ENCODE results near the gene GRIA2.

The GRIA2 gene

GRCh38 chr4:157223456-157223855, 2.9 kb downstream of the GRIA2 start:
- DNase-seq (ENCODE audit: low read depth, low spot score) = no peak
- Histone ChIP-seq H3K4me1 (ENCODE audit: insufficient read depth, insufficient read length) (no peaks in the 10 kb centered on the region), H3K4me3 (ENCODE audit: insufficient read length, low read depth) (no peak overlapping the region), H3K9me3 (ENCODE audit: insufficient read depth, low read length) (no peaks in the 10 kb centered on the region), H3K36me3 (ENCODE audit: insufficient read depth, insufficient read length, low read length) (no peaks in the 10 kb centered on the region), H3K9ac (ENCODE audit: insufficient read length, low read depth) (no peak overlapping the region), H3K27me3 (ENCODE audit: insufficient read depth, insufficient read length) (peaks cover 47% of the 10 kb centered on the region)
- TF ChIP-seq ZNF274 (IDR thresholded peaks at IDR 0.05; ENCODE audit: low read depth, low read length) = no peak
- no peak for TF ChIP-seq YY1 (IDR thresholded peaks at IDR 0.05; ENCODE audit: insufficient read depth, insufficient read length)
- no peak for TF ChIP-seq SUZ12 (IDR thresholded peaks at IDR 0.05; ENCODE audit: extremely low read depth, insufficient read depth, insufficient read length)

- TF ChIP-seq SUZ12 (IDR thresholded peaks at IDR 0.05; ENCODE audit: extremely low read depth, insufficient read depth, insufficient read length) (no peak), ZNF274 (IDR thresholded peaks at IDR 0.05; ENCODE audit: low read depth, low read length) (no peak), YY1 (IDR thresholded peaks at IDR 0.05; ENCODE audit: insufficient read depth, insufficient read length) (no peak)
- no peak overlapping the region for H3K9ac ChIP-seq (ENCODE audit: insufficient read length, low read depth)
- no peak overlapping the region for H3K4me3 ChIP-seq (ENCODE audit: insufficient read length, low read depth)
- DNase-seq (ENCODE audit: low read depth, low spot score) = no peak
- no peaks in the 10 kb centered on the region for H3K36me3 ChIP-seq (ENCODE audit: insufficient read depth, insufficient read length, low read length)
- no peaks in the 10 kb centered on the region for H3K9me3 ChIP-seq (ENCODE audit: insufficient read depth, low read length)
- H3K27me3 ChIP-seq (ENCODE audit: insufficient read depth, insufficient read length) = peaks cover 34% of the 10 kb centered on the region
- no peaks in the 10 kb centered on the region for H3K4me1 ChIP-seq (ENCODE audit: insufficient read depth, insufficient read length)
These were observed 4.6 kb downstream of the GRIA2 start for GRCh38 chr4:157225096-157225495.

- Histone ChIP-seq H3K4me3 (ENCODE audit: insufficient read length, low read depth) (no peak overlapping the region), H3K36me3 (ENCODE audit: insufficient read depth, insufficient read length, low read length) (no peaks in the 10 kb centered on the region), H3K9me3 (ENCODE audit: insufficient read depth, low read length) (no peaks in the 10 kb centered on the region), H3K4me1 (ENCODE audit: insufficient read depth, insufficient read length) (no peaks in the 10 kb centered on the region), H3K9ac (ENCODE audit: insufficient read length, low read depth) (no peak overlapping the region), H3K27me3 (ENCODE audit: insufficient read depth, insufficient read length) (peaks cover 25% of the 10 kb centered on the region)
- DNase-seq (ENCODE audit: low read depth, low spot score) = no peak
- no peak for TF ChIP-seq SUZ12 (IDR thresholded peaks at IDR 0.05; ENCODE audit: extremely low read depth, insufficient read depth, insufficient read length)
- no peak for TF ChIP-seq ZNF274 (IDR thresholded peaks at IDR 0.05; ENCODE audit: low read depth, low read length)
- no peak for TF ChIP-seq YY1 (IDR thresholded peaks at IDR 0.05; ENCODE audit: insufficient read depth, insufficient read length)
These were observed 5.5 kb downstream of the GRIA2 start for GRCh38 chr4:157226035-157226434.

- Histone ChIP-seq H3K9ac (ENCODE audit: insufficient read length, low read depth) (no peak overlapping the region), H3K9me3 (ENCODE audit: insufficient read depth, low read length) (no peaks in the 10 kb centered on the region), H3K4me3 (ENCODE audit: insufficient read length, low read depth) (no peak overlapping the region), H3K4me1 (ENCODE audit: insufficient read depth, insufficient read length) (no peaks in the 10 kb centered on the region), H3K27me3 (ENCODE audit: insufficient read depth, insufficient read length) (peaks cover 19% of the 10 kb centered on the region), H3K36me3 (ENCODE audit: insufficient read depth, insufficient read length, low read length) (no peaks in the 10 kb centered on the region)
- no peak for TF ChIP-seq SUZ12 (IDR thresholded peaks at IDR 0.05; ENCODE audit: extremely low read depth, insufficient read depth, insufficient read length)
- no peak for TF ChIP-seq ZNF274 (IDR thresholded peaks at IDR 0.05; ENCODE audit: low read depth, low read length)
- TF ChIP-seq YY1 (IDR thresholded peaks at IDR 0.05; ENCODE audit: insufficient read depth, insufficient read length) = no peak
- no peak for DNase-seq (ENCODE audit: low read depth, low spot score)
These were observed 6.1 kb downstream of the GRIA2 start for GRCh38 chr4:157226601-157227000.

GRCh38 chr4:157231525-157231924, 11.0 kb downstream of the GRIA2 start:
- Histone ChIP-seq H3K4me1 (ENCODE audit: insufficient read depth, insufficient read length) (no peaks in the 10 kb centered on the region), H3K9me3 (ENCODE audit: insufficient read depth, low read length) (no peaks in the 10 kb centered on the region), H3K9ac (ENCODE audit: insufficient read length, low read depth) (no peak overlapping the region), H3K4me3 (ENCODE audit: insufficient read length, low read depth) (no peak overlapping the region), H3K27me3 (ENCODE audit: insufficient read depth, insufficient read length) (no peaks in the 10 kb centered on the region), H3K36me3 (ENCODE audit: insufficient read depth, insufficient read length, low read length) (no peaks in the 10 kb centered on the region)
- TF ChIP-seq ZNF274 (IDR thresholded peaks at IDR 0.05; ENCODE audit: low read depth, low read length) = no peak
- TF ChIP-seq SUZ12 (IDR thresholded peaks at IDR 0.05; ENCODE audit: extremely low read depth, insufficient read depth, insufficient read length) = no peak
- TF ChIP-seq YY1 (IDR thresholded peaks at IDR 0.05; ENCODE audit: insufficient read depth, insufficient read length) = no peak
- DNase-seq (ENCODE audit: low read depth, low spot score) = no peak

- no peaks in the 10 kb centered on the region for H3K4me1 ChIP-seq (ENCODE audit: insufficient read depth, insufficient read length)
- TF ChIP-seq SUZ12 (IDR thresholded peaks at IDR 0.05; ENCODE audit: extremely low read depth, insufficient read depth, insufficient read length) = no peak
- no peak overlapping the region for H3K9ac ChIP-seq (ENCODE audit: insufficient read length, low read depth)
- H3K27me3 ChIP-seq (ENCODE audit: insufficient read depth, insufficient read length) = no peaks in the 10 kb centered on the region
- no peak overlapping the region for H3K4me3 ChIP-seq (ENCODE audit: insufficient read length, low read depth)
- no peaks in the 10 kb centered on the region for H3K36me3 ChIP-seq (ENCODE audit: insufficient read depth, insufficient read length, low read length)
- H3K9me3 ChIP-seq (ENCODE audit: insufficient read depth, low read length) = no peaks in the 10 kb centered on the region
- no peak for DNase-seq (ENCODE audit: low read depth, low spot score)
These were observed 22.3 kb downstream of the GRIA2 start for GRCh38 chr4:157242871-157243270.

- H3K27me3 ChIP-seq (ENCODE audit: insufficient read depth, insufficient read length) = no peaks in the 10 kb centered on the region
- H3K9ac ChIP-seq (ENCODE audit: insufficient read length, low read depth) = no peak overlapping the region
- H3K4me3 ChIP-seq (ENCODE audit: insufficient read length, low read depth) = no peak overlapping the region
- TF ChIP-seq ZNF274 (IDR thresholded peaks at IDR 0.05; ENCODE audit: low read depth, low read length) (no peak), YY1 (IDR thresholded peaks at IDR 0.05; ENCODE audit: insufficient read depth, insufficient read length) (no peak)
- H3K4me1 ChIP-seq (ENCODE audit: insufficient read depth, insufficient read length) = no peaks in the 10 kb centered on the region
- no peak for DNase-seq (ENCODE audit: low read depth, low spot score)
- H3K36me3 ChIP-seq (ENCODE audit: insufficient read depth, insufficient read length, low read length) = no peaks in the 10 kb centered on the region
- H3K9me3 ChIP-seq (ENCODE audit: insufficient read depth, low read length) = no peaks in the 10 kb centered on the region
These were observed 23.8 kb downstream of the GRIA2 start for GRCh38 chr4:157244348-157244747.

GRCh38 chr4:157245351-157245750, 24.8 kb downstream of the GRIA2 start:
- Histone ChIP-seq H3K9me3 (ENCODE audit: insufficient read depth, low read length) (no peaks in the 10 kb centered on the region), H3K4me3 (ENCODE audit: insufficient read length, low read depth) (no peak overlapping the region), H3K9ac (ENCODE audit: insufficient read length, low read depth) (no peak overlapping the region), H3K27me3 (ENCODE audit: insufficient read depth, insufficient read length) (no peaks in the 10 kb centered on the region), H3K4me1 (ENCODE audit: insufficient read depth, insufficient read length) (no peaks in the 10 kb centered on the region), H3K36me3 (ENCODE audit: insufficient read depth, insufficient read length, low read length) (no peaks in the 10 kb centered on the region)
- no peak for TF ChIP-seq YY1 (IDR thresholded peaks at IDR 0.05; ENCODE audit: insufficient read depth, insufficient read length)
- TF ChIP-seq ZNF274 (IDR thresholded peaks at IDR 0.05; ENCODE audit: low read depth, low read length) = no peak
- no peak for TF ChIP-seq SUZ12 (IDR thresholded peaks at IDR 0.05; ENCODE audit: extremely low read depth, insufficient read depth, insufficient read length)
- DNase-seq (ENCODE audit: low read depth, low spot score) = no peak

Measured in NT2/D1 (cell line).